Measurements from ENCODE around the gene INSC. TPM values are rescaled to one million over a fixed set of nuclear protein-coding genes. Genes with fewer than 3 reads are reported as not detected.

Gene INSC
- total RNA-seq, 1 donor: under 0.01 TPM

- no peak overlapping the region for H3K4me3 ChIP-seq (ENCODE audit: low read depth, low read length)
- TF ChIP-seq CTCF (IDR thresholded peaks at IDR 0.05; ENCODE audit: insufficient read depth, low read depth, low read length): no peak
- DNase-seq (ENCODE audit: low read depth): no peak
These were observed 71.4 kb downstream of the INSC start for GRCh38 chr11:15186146-15186545.

- H3K4me3 ChIP-seq (ENCODE audit: low read depth, low read length): no peak overlapping the region
- no peak for TF ChIP-seq CTCF (IDR thresholded peaks at IDR 0.05; ENCODE audit: insufficient read depth, low read depth, low read length)
- no peak for DNase-seq (ENCODE audit: low read depth)
These were observed 74.5 kb downstream of the INSC start for GRCh38 chr11:15189189-15189588.

- no peak for TF ChIP-seq CTCF (IDR thresholded peaks at IDR 0.05; ENCODE audit: insufficient read depth, low read depth, low read length)
- DNase-seq (ENCODE audit: low read depth): peak; percentile 14
These were observed 75.1 kb downstream of the INSC start for GRCh38 chr11:15189641-15190365.

GRCh38 chr11:15190611-15191010, 75.9 kb downstream of the INSC start:
- no peak for TF ChIP-seq CTCF (IDR thresholded peaks at IDR 0.05; ENCODE audit: insufficient read depth, low read depth, low read length)
- no peak for DNase-seq (ENCODE audit: low read depth)
- no peak overlapping the region for H3K4me3 ChIP-seq (ENCODE audit: low read depth, low read length)

More at GRCh38 chr11:15189641-15190365, 75.1 kb downstream of the INSC start:
- no peak overlapping the region for H3K4me3 ChIP-seq (ENCODE audit: low read depth, low read length)

- no peak overlapping the region for H3K4me3 ChIP-seq (ENCODE audit: low read depth, low read length)
- no peak for DNase-seq (ENCODE audit: low read depth)
- no peak for TF ChIP-seq CTCF (IDR thresholded peaks at IDR 0.05; ENCODE audit: insufficient read depth, low read depth, low read length)
These were observed 77.4 kb downstream of the INSC start for GRCh38 chr11:15192005-15192556.

- no peak for TF ChIP-seq CTCF (IDR thresholded peaks at IDR 0.05; ENCODE audit: insufficient read depth, low read depth, low read length)
- H3K4me3 ChIP-seq (ENCODE audit: low read depth, low read length): no peak overlapping the region
- DNase-seq (ENCODE audit: low read depth): no peak
These were observed 80.1 kb downstream of the INSC start for GRCh38 chr11:15194671-15195415.

All from fibroblast of villous mesenchyme (primary cell).